Iris pigment epithelial cell (primary cell): ENCODE results near the gene CLK2.

Experiments
- DNase-seq: peaks from one replicate; pipeline ENCODE4 v3.0.0-alpha.2; 2011; ENCODE audit warnings: low read depth

Gene CLK2

GRCh38 chr1:155273343-155274245 lies at the start of gene CLK2:
Gene CLK2, minus strand, starts transcription at chr1:155273504. Its CDS starts 2,527 bp downstream, at chr1:155270977.
- peak; percentile 95 for DNase-seq

GRCh38 chr1:155322571-155322952 lies 49.3 kb upstream of the CLK2 start:
- peak; percentile 37 for DNase-seq

GRCh38 chr1:155321639-155322503 lies 48.6 kb upstream of the CLK2 start:
- peak; percentile 15 for DNase-seq

- DNase-seq: peak; percentile 62
Measured at GRCh38 chr1:155320661-155321617, 47.6 kb upstream of the CLK2 start, which contains the start of gene RUSC1. Gene RUSC1, plus strand, starts transcription at chr1:155320894. Its CDS starts 880 bp downstream, at chr1:155321774.

- DNase-seq: no peak
Measured at GRCh38 chr1:155320252-155320651, 46.9 kb upstream of the CLK2 start.

GRCh38 chr1:155319536-155319935 lies 46.2 kb upstream of the CLK2 start:
- DNase-seq: no peak

- DNase-seq: no peak
Measured at GRCh38 chr1:155318082-155318481, 44.8 kb upstream of the CLK2 start.

- no peak for DNase-seq
Measured at GRCh38 chr1:155316922-155317321, 43.6 kb upstream of the CLK2 start.

GRCh38 chr1:155313261-155313660 lies 40.0 kb upstream of the CLK2 start:
- DNase-seq: no peak

- DNase-seq: no peak
Measured at GRCh38 chr1:155309423-155310021, 36.2 kb upstream of the CLK2 start.

- peak; percentile 100 for DNase-seq
Measured at GRCh38 chr1:155308493-155309422, 35.5 kb upstream of the CLK2 start, which contains the start of gene FDPS. Gene FDPS, plus strand, starts transcription at chr1:155308866. Its CDS starts 924 bp downstream, at chr1:155309790.

- peak; percentile 51 for DNase-seq
Measured at GRCh38 chr1:155307247-155307740, 34.0 kb upstream of the CLK2 start.

GRCh38 chr1:155305881-155306391 lies 32.6 kb upstream of the CLK2 start:
- no peak for DNase-seq

GRCh38 chr1:155304558-155305063 lies 31.3 kb upstream of the CLK2 start:
- no peak for DNase-seq

- DNase-seq: no peak
Measured at GRCh38 chr1:155301342-155301841, 28.1 kb upstream of the CLK2 start, which contains the start of gene PKLR. Gene PKLR, minus strand, starts transcription at chr1:155301438. Its CDS starts 43 bp downstream, at chr1:155301395.

- DNase-seq: no peak
Measured at GRCh38 chr1:155300553-155301329, 27.4 kb upstream of the CLK2 start.

GRCh38 chr1:155300024-155300423 lies 26.7 kb upstream of the CLK2 start:
- no peak for DNase-seq

- no peak for DNase-seq
Measured at GRCh38 chr1:155297384-155297783, 24.1 kb upstream of the CLK2 start.
